A549 (cell line): ENCODE measurements around the gene AURKA. TPM values are rescaled to one million over a fixed set of nuclear protein-coding genes. Genes with fewer than 3 reads are reported as not detected.

Experiments used
- ATAC-seq, 2 experiments: fragments of 200-7000 bp in 1 of 2; fragments of >200 bp in 1 of 2; cut with Nextera tagmentation in 1 of 2; cut with Tn5 transposase in 1 of 2; 3 replicates each; pipeline versions ENCODE4 v1.8.0 to v1.9.1; 2018 to 2020; ENCODE audit warnings: mild to moderate bottlenecking in 1 of 2, moderate library complexity in 1 of 2
- CTCF ChIA-PET: fragments of 300-600 bp; sonication (Branson Sonifier 250); formaldehyde crosslinking; extraction: SDS; loops from one replicate; lab custom pipeline; 2021; ENCODE audit warnings: antibody characterized with exemption, inconsistent platforms; lab: Yijun Ruan, JAX
- POLR2A ChIA-PET: fragments of 350-600 bp; formaldehyde crosslinking; extraction: SDS; loops from one replicate; lab custom pipeline; 2021; ENCODE audit warnings: antibody characterized with exemption, inconsistent platforms; lab: Yijun Ruan, JAX
- DNase-seq, 2 experiments: peaks; one replicate each; pipeline versions ENCODE4 v3.0.0 to v3.0.0-alpha.2; 2011 to 2016; ENCODE audit warnings: low read depth in 1 of 2, low spot score in 1 of 2
- FAIRE-seq: peaks from 2 replicates; lab custom pipeline; 2011; peaks lifted over from hg19 to GRCh38; lab: Jason Lieb, UNC
- H3K27ac ChIP-seq, 2 experiments: fragments of >200 bp; sonication (Bioruptor Twin); formaldehyde crosslinking; 3 replicates each; pipeline ENCODE4 v1.5.1; 2016 to 2017
- H3K4me1 ChIP-seq: fragments of >200 bp; sonication (Bioruptor Twin); formaldehyde crosslinking; 3 replicates; pipeline ENCODE4 v1.6.1; 2016
- H3K4me2 ChIP-seq: fragments of >200 bp; sonication (Bioruptor Twin); formaldehyde crosslinking; 3 replicates; pipeline ENCODE4 v1.6.1; 2016
- H3K4me3 ChIP-seq: fragments of >200 bp; sonication (Bioruptor Twin); formaldehyde crosslinking; 3 replicates; pipeline ENCODE4 v1.5.1; 2016
- H3K9me3 ChIP-seq: fragments of >200 bp; sonication (Bioruptor Twin); formaldehyde crosslinking; 3 replicates; pipeline ENCODE4 v1.6.1; 2016
- BHLHE40 ChIP-seq: IDR thresholded peaks from 2 replicates; pipeline ENCODE4 v1.6.1; 2012; ENCODE audit warnings: low read depth, low read length, inconsistent platforms
- CHD4 ChIP-seq: fragments of 200-600 bp; sonication (generic); IDR thresholded peaks from 2 replicates; pipeline ENCODE4 v1.6.1; 2016; ENCODE audit warnings: antibody characterized with exemption, mild to moderate bottlenecking, borderline replicate concordance
- EHMT2 ChIP-seq: fragments of 200-600 bp; sonication (generic); IDR thresholded peaks from 2 replicates; pipeline ENCODE4 v1.6.1; 2016; ENCODE audit warnings: antibody characterized with exemption, low read depth, mild to moderate bottlenecking, moderate library complexity
- ESRRA ChIP-seq: fragments of 150-350 bp; IDR thresholded peaks from 2 replicates; pipeline ENCODE4 v1.6.1; 2014; ENCODE audit warnings: mild to moderate bottlenecking, low read length, borderline replicate concordance
- FOSL2 ChIP-seq, 2 experiments: fragments of 450-650 bp in 1 of 2; fragments of >200 bp in 1 of 2; sonication (Bioruptor Twin) in 1 of 2; formaldehyde crosslinking; IDR thresholded peaks; 2 replicates each; pipeline versions ENCODE4 v1.5.0 to v1.6.1; 2016 to 2020; ENCODE audit warnings: mild to moderate bottlenecking in 1 of 2, moderate library complexity in 1 of 2
- FOXS1 ChIP-seq: fragments of 250-450 bp; sonication (Bioruptor Pico); IDR thresholded peaks from 2 replicates; pipeline ENCODE4 v1.5.0; 2020; ENCODE audit warnings: mild to moderate bottlenecking, moderate library complexity
- GATA3 ChIP-seq: IDR thresholded peaks from 2 replicates; pipeline ENCODE4 v1.6.1; 2012; ENCODE audit warnings: borderline replicate concordance
- HOXA7 ChIP-seq: fragments of 250-450 bp; sonication (Bioruptor Pico); IDR thresholded peaks from 2 replicates; pipeline ENCODE4 v1.5.0; 2020; ENCODE audit warnings: mild to moderate bottlenecking, moderate library complexity
- HOXB5 ChIP-seq: fragments of 250-450 bp; sonication (Bioruptor Pico); IDR thresholded peaks from 2 replicates; pipeline ENCODE4 v1.5.0; 2020; ENCODE audit warnings: mild to moderate bottlenecking, moderate library complexity
- JUN ChIP-seq, 2 experiments: fragments of >200 bp; sonication (Bioruptor Twin); formaldehyde crosslinking; IDR thresholded peaks; 2 replicates in 1 of 2; 3 replicates in 1 of 2; pipeline ENCODE4 v1.6.1; 2016 to 2017
- JUNB ChIP-seq: fragments of >200 bp; sonication (Bioruptor Twin); formaldehyde crosslinking; IDR thresholded peaks from 2 replicates; pipeline ENCODE4 v1.6.1; 2016
- MAX ChIP-seq: IDR thresholded peaks from 2 replicates; pipeline ENCODE4 v1.6.1; 2012
- PBX3 ChIP-seq: IDR thresholded peaks from 2 replicates; pipeline ENCODE4 v1.6.1; 2012
- PHF8 ChIP-seq: fragments of 200-600 bp; sonication (generic); IDR thresholded peaks from 2 replicates; pipeline ENCODE4 v1.6.1; 2016; ENCODE audit warnings: low read depth, mild to moderate bottlenecking, antibody characterized with exemption, moderate library complexity, borderline replicate concordance
- POLR2A ChIP-seq: IDR thresholded peaks from 2 replicates; pipeline ENCODE4 v1.6.1; 2012; ENCODE audit warnings: mild to moderate bottlenecking, low read length
- SREBF2 ChIP-seq: fragments of 450-650 bp; IDR thresholded peaks from 2 replicates; pipeline ENCODE4 v1.6.1; 2014; ENCODE audit warnings: mild to moderate bottlenecking, moderate library complexity
- TFCP2L1 ChIP-seq: fragments of 250-450 bp; sonication (Bioruptor Pico); IDR thresholded peaks from 2 replicates; pipeline ENCODE4 v1.5.0; 2021; ENCODE audit warnings: mild to moderate bottlenecking
- TP53 ChIP-seq: fragments of 250-450 bp; sonication (Bioruptor Pico); IDR thresholded peaks from 2 replicates; pipeline ENCODE4 v1.5.0; 2021; ENCODE audit warnings: mild to moderate bottlenecking, moderate library complexity
- USF2 ChIP-seq: fragments of 450-650 bp; IDR thresholded peaks from 2 replicates; pipeline ENCODE4 v1.6.1; 2014; ENCODE audit warnings: antibody characterized with exemption
- ZFP36 ChIP-seq: fragments of 450-650 bp; IDR thresholded peaks from 2 replicates; pipeline ENCODE4 v1.6.1; 2014; ENCODE audit warnings: borderline replicate concordance; ENCODE audit not compliant: partially characterized antibody
- ZSCAN20 ChIP-seq: fragments of 250-450 bp; sonication (Bioruptor Pico); IDR thresholded peaks from 2 replicates; pipeline ENCODE4 v1.8.0; 2022; ENCODE audit warnings: mild to moderate bottlenecking, moderate library complexity
- WGBS: methylation state at CpG from one replicate; pipeline ENCODE4 v1.1.6; 2017; ENCODE audit errors: missing lambda C conversion rate; 5-methylcytosine and 5-hydroxymethylcytosine counted together
- polyA plus RNA-seq, 4 experiments: library from polyadenylated mRNA; depleted of rRNA in 3 of 4; stranded (reverse); fragments of >200 nt; fragmentation: RNase III in 1 of 4; extraction: RNeasy Plus Mini Kit Qiagen cat#74134 plus additional on column Dnase treatment in 1 of 4; gene quantifications; 2 replicates in 3 of 4; 3 replicates in 1 of 4; pipeline ENCODE4 v1.2.3, GENCODE V29; 2011 to 2017

Gene AURKA
- polyA plus RNA-seq, 2 of the 4 experiments (the other 2 are of a cell fraction) = 117 to 123 TPM

GRCh38 chr20:56360133-56360907, 31.7 kb downstream of the AURKA start:
- ChIA-PET POLR2A (interaction anchor here (2.7 kb wide), 1 partner anchor 32 kb away, joined by 16 read pairs; the partner anchor contains the start of genes AURKA and CSTF1), CTCF (interaction anchor here (1.2 kb wide), 1 partner anchor 12 kb away, joined by 5 read pairs; no protein-coding TSS in a partner anchor)
- H3K4me2 ChIP-seq = peak overlapping the region; percentile 72
- no peaks in the 10 kb centered on the region for H3K4me1 ChIP-seq
- no peak overlapping the region for H3K4me3 ChIP-seq
- 92% methylated on average over 14 of the region's 14 CpGs for WGBS
- ATAC-seq (no peak), FAIRE-seq (no peak), DNase-seq (no peak)
- TF ChIP-seq BHLHE40 (no peak), TP53 (CRISPR knock-in tag) (no peak), ESRRA (no peak), ZFP36 (no peak), JUNB (no peak), HOXA7 (no peak), USF2 (no peak)
- H3K9me3 ChIP-seq = no peaks in the 10 kb centered on the region
- H3K27ac ChIP-seq = peak overlapping the region in 1 of 2 experiments; percentile 93; a peak in 1 of 6 replicates

- WGBS = 51% methylated on average over 32 of the region's 51 CpGs
- no peak for FAIRE-seq
- POLR2A ChIA-PET = interaction anchor here (1.0 to 2.7 kb wide), 3 partner anchors 9 to 33 kb away, joined by 3 to 16 read pairs (median 5); partner anchors contain the start of genes AURKA and CSTF1
Measured at GRCh38 chr20:56359212-56360132, 32.5 kb downstream of the AURKA start.

GRCh38 chr20:56358600-56359211, 33.3 kb downstream of the AURKA start, which contains the start of gene FAM210B:
Gene FAM210B, plus strand, starts transcription at chr20:56358974. Its CDS starts 32 bp downstream, at chr20:56359006.
- 1% methylated on average over 5 of the region's 63 CpGs for WGBS
- POLR2A ChIA-PET = interaction anchor here (1.0 to 2.7 kb wide), 3 partner anchors 10 to 33 kb away, joined by 3 to 16 read pairs (median 5); partner anchors contain the start of genes AURKA and CSTF1
- H3K4me3 ChIP-seq = peak within 1 kb of the TSS; percentile 80
- TF ChIP-seq PBX3 (no peak), SREBF2 (no peak), PHF8 (0 out of 2 replicates have a peak, but pooled peaks have one; percentile 9), POLR2A (peak; percentile 65), JUN (IDR thresholded peaks at IDR 0.05) (peak in 1 of 2 experiments; percentile 40; a peak in 1 of 5 replicates), FOXS1 (CRISPR knock-in tag) (no peak), MAX (no peak), GATA3 (no peak), ZSCAN20 (CRISPR knock-in tag) (no peak)
- TF ChIP-seq, all 56 proteins: peak for 3
- Histone ChIP-seq H3K4me1 (no peaks in the 10 kb centered on the region), H3K27ac (peak within 1 kb of the TSS; percentile 75 to 93), H3K9me3 (no peaks in the 10 kb centered on the region), H3K4me2 (peak within 1 kb of the TSS; percentile 72)
- DNase-seq (peak; percentile 83 to 86), FAIRE-seq (no peak), ATAC-seq (peak; percentile 94 to 98)
- CTCF ChIA-PET = interaction anchor here (0.8 to 4.7 kb wide), 4 partner anchors 15 to 171 kb away, joined by 3 to 18 read pairs (median 4); no protein-coding TSS in a partner anchor

More at GRCh38 chr20:56359212-56360132, 32.5 kb downstream of the AURKA start:
- Histone ChIP-seq H3K4me1 (no peaks in the 10 kb centered on the region), H3K4me3 (peak overlapping the region; percentile 80), H3K9me3 (no peaks in the 10 kb centered on the region), H3K27ac (peak overlapping the region; percentile 75 to 93), H3K4me2 (peak overlapping the region; percentile 72)
- 0 out of 5 replicates have a peak, but pooled peaks of 1 of the 2 experiments have one; percentile 20 for TF ChIP-seq JUN (IDR thresholded peaks at IDR 0.05)
- TF ChIP-seq TFCP2L1 (CRISPR knock-in tag) = no peak
- TF ChIP-seq HOXB5 (CRISPR knock-in tag) = no peak
- no peak for TF ChIP-seq EHMT2
- TF ChIP-seq CHD4 = no peak
- TF ChIP-seq FOSL2 (IDR thresholded peaks at IDR 0.05) = no peak
- no peak for TF ChIP-seq FOSL2 (CRISPR knock-in tag; IDR thresholded peaks at IDR 0.05)
- TF ChIP-seq PBX3 = no peak
- CTCF ChIA-PET = interaction anchor here (1.2 to 4.7 kb wide), 3 partner anchors 13 to 38 kb away, joined by 5 to 18 read pairs (median 5); no protein-coding TSS in a partner anchor
- DNase-seq = peak; percentile 30 to 48
- peak; percentile 66 to 71 for ATAC-seq
